MCF 10A (cell line): ENCODE measurements around the gene PLAA. TPM values are rescaled to one million over a fixed set of nuclear protein-coding genes. Genes with fewer than 3 reads are reported as not detected.

Experiments used
- BruUV-seq: library from RNA; stranded (reverse); fragments of 400-500 nt; replicated peaks from 2 replicates; lab custom pipeline; 2021; lab: Mats Ljungman, UMichigan
- CTCF ChIA-PET: fragments of 300-600 bp; sonication (Branson Sonifier 250); formaldehyde crosslinking; extraction: SDS; loops from one replicate; lab custom pipeline; 2021; ENCODE audit warnings: antibody characterized with exemption, inconsistent platforms; lab: Yijun Ruan, JAX
- POLR2A ChIA-PET: fragments of 300-600, 350-650 bp; sonication (Branson Sonifier 250); formaldehyde crosslinking; extraction: SDS; loops from one replicate; lab custom pipeline; 2020; ENCODE audit warnings: antibody characterized with exemption, inconsistent platforms; lab: Yijun Ruan, JAX
- DNase-seq: peaks from one replicate; pipeline ENCODE4 v3.0.0-alpha.2; 2018; ENCODE audit not compliant: unreplicated experiment
- H3K27ac Mint-ChIP-seq: one replicate; pipeline ENCODE4 v1.8.0; 2022; ENCODE audit warnings: mild to moderate bottlenecking, low read depth, mixed read lengths; ENCODE audit not compliant: unreplicated experiment
- H3K27me3 Mint-ChIP-seq: one replicate; pipeline ENCODE4 v1.8.0; 2022; ENCODE audit warnings: mixed read lengths; ENCODE audit not compliant: insufficient read depth, unreplicated experiment
- H3K36me3 Mint-ChIP-seq: one replicate; pipeline ENCODE4 v1.8.0; 2022; ENCODE audit warnings: mild to moderate bottlenecking, moderate library complexity, mixed read lengths; ENCODE audit not compliant: insufficient read depth, unreplicated experiment
- H3K4me1 Mint-ChIP-seq: one replicate; pipeline ENCODE4 v1.8.0; 2022; ENCODE audit warnings: mixed read lengths; ENCODE audit not compliant: insufficient read depth, unreplicated experiment
- H3K4me3 Mint-ChIP-seq: one replicate; pipeline ENCODE4 v1.8.0; 2022; ENCODE audit warnings: mild to moderate bottlenecking, moderate library complexity, mixed read lengths; ENCODE audit not compliant: unreplicated experiment
- H3K9me3 Mint-ChIP-seq: one replicate; pipeline ENCODE4 v1.8.0; 2022; ENCODE audit warnings: mixed read lengths; ENCODE audit not compliant: unreplicated experiment
- intact Hi-C: fragments of 100-400 bp; cut with micrococcal nuclease; formaldehyde crosslinking; loops from 2 replicates; pipeline ENCODE4 v1.14.1; 2022
- total RNA-seq: library from RNA; stranded (reverse); gene quantifications from 2 replicates; pipeline ENCODE4 v1.2.3, GENCODE V29; 2022
- TF ChIP-seq, protein P1 (sequence below): fragments of 200-600 bp; IDR thresholded peaks from one replicate; pipeline ENCODE4 v1.8.0; 2022; ENCODE audit warnings: antibody characterized with exemption, mild to moderate bottlenecking; ENCODE audit not compliant: unreplicated experiment

The PLAA gene
- total RNA-seq, 1 experiment from 2014 or later: 36.7 TPM

DNA sequence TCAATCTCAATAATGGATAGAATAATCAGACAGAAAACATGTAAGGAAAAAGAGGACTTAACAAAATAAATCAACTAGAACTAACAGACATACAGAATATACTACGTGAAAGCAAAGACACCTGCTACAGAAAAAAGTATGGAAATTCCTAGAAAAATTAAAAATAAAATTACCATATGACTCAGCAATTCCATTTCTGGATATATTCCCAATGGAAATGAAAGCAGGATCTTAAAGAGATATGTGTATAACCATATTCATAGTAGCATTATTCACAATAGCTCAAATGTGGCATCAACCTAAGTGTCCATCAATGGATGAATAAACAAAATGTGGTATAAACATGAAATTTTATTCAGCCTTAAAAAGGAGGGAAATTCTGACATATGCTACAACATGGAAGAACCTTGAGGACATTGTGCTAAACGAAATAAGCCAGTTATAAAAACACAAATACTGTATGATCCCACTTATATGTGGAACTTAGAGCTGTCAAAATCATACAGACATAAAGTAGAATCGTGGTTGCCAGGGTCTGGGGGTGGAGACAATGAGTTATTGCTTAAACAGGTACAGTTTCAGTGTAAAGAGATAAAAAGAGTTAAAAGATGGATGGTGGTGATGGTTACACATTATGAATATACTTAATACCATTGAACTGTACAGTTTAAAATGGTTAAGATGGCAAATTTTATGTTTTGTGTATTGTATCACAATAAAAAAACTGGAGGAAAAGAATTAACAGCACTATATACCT is 6.9 kb downstream of the PLAA start:
- intact Hi-C loops: no loop called here
- H3K27ac Mint-ChIP-seq: no peak overlapping the region
- H3K4me3 Mint-ChIP-seq: no peak overlapping the region
- H3K9me3 Mint-ChIP-seq: peaks cover 10% of the 10 kb centered on the region
- H3K4me1 Mint-ChIP-seq: peaks cover 30% of the 10 kb centered on the region
- no peak for DNase-seq
- H3K36me3 Mint-ChIP-seq: peaks cover 9% of the 10 kb centered on the region
- TF ChIP-seq, protein P1, sequence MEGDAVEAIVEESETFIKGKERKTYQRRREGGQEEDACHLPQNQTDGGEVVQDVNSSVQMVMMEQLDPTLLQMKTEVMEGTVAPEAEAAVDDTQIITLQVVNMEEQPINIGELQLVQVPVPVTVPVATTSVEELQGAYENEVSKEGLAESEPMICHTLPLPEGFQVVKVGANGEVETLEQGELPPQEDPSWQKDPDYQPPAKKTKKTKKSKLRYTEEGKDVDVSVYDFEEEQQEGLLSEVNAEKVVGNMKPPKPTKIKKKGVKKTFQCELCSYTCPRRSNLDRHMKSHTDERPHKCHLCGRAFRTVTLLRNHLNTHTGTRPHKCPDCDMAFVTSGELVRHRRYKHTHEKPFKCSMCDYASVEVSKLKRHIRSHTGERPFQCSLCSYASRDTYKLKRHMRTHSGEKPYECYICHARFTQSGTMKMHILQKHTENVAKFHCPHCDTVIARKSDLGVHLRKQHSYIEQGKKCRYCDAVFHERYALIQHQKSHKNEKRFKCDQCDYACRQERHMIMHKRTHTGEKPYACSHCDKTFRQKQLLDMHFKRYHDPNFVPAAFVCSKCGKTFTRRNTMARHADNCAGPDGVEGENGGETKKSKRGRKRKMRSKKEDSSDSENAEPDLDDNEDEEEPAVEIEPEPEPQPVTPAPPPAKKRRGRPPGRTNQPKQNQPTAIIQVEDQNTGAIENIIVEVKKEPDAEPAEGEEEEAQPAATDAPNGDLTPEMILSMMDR: no peak
- no peaks in the 10 kb centered on the region for H3K27me3 Mint-ChIP-seq
- ChIA-PET CTCF (interaction anchor here (0.7 to 1.0 kb wide), 3 partner anchors 15 to 185 kb away, joined by 3 to 4 read pairs (median 3); no protein-coding TSS in a partner anchor), POLR2A (interaction anchor here (0.8 to 2.3 kb wide), 3 partner anchors 12 to 48 kb away, joined by 4 to 7 read pairs (median 4); partner anchors contain the start of gene IFT74)
- no TSS peak for BruUV-seq

GRCh38 chr9:26937816-26938371 is 9.1 kb downstream of the PLAA start:
- CTCF ChIA-PET: no interaction called here
- Mint-ChIP-seq H3K27ac (no peak overlapping the region), H3K4me3 (no peak overlapping the region), H3K9me3 (peaks cover 10% of the 10 kb centered on the region), H3K36me3 (peaks cover 14% of the 10 kb centered on the region), H3K4me1 (peaks cover 26% of the 10 kb centered on the region), H3K27me3 (no peaks in the 10 kb centered on the region)
- no TSS peak for BruUV-seq
- POLR2A ChIA-PET: interaction anchor here (1.5 to 2.3 kb wide), 2 partner anchors 18 to 46 kb away, joined by 5 to 7 read pairs; partner anchors contain the start of gene IFT74
- TF ChIP-seq, protein P1: no peak
- intact Hi-C loops: no loop called here
- DNase-seq: no peak

DNA sequence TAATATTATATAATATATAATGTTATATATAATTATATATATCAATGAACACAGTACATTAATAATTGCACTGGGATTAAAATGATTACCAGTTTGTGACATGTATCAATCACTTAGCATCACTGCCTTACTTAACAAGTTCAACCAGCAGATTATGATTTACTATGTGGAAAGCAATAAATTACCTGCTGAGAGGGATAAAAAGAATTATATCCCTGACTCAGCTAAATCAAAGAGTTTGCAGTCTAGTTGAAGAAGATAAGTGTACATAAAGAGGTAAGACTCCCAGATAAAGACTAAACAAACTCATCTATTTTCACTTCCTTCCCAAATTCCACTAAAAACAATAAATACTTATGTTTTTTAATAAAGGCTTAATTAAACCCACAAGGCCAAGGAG is 11.2 kb downstream of the PLAA start:
- intact Hi-C loops: no loop called here
- TF ChIP-seq, protein P1: no peak
- no peaks in the 10 kb centered on the region for H3K27me3 Mint-ChIP-seq
- peaks cover 20% of the 10 kb centered on the region for H3K36me3 Mint-ChIP-seq
- no peak overlapping the region for H3K27ac Mint-ChIP-seq
- no peak for DNase-seq
- no TSS peak for BruUV-seq
- H3K4me3 Mint-ChIP-seq: no peak overlapping the region
- POLR2A ChIA-PET: interaction anchor here (0.7 kb wide), 1 partner anchor 20 kb away, joined by 6 read pairs; the partner anchor contains the start of gene IFT74
- CTCF ChIA-PET: interaction anchor here (0.7 kb wide), 1 partner anchor 79 kb away, joined by 4 read pairs; no protein-coding TSS in a partner anchor
- peaks cover 10% of the 10 kb centered on the region for H3K9me3 Mint-ChIP-seq
- peaks cover 18% of the 10 kb centered on the region for H3K4me1 Mint-ChIP-seq

DNA sequence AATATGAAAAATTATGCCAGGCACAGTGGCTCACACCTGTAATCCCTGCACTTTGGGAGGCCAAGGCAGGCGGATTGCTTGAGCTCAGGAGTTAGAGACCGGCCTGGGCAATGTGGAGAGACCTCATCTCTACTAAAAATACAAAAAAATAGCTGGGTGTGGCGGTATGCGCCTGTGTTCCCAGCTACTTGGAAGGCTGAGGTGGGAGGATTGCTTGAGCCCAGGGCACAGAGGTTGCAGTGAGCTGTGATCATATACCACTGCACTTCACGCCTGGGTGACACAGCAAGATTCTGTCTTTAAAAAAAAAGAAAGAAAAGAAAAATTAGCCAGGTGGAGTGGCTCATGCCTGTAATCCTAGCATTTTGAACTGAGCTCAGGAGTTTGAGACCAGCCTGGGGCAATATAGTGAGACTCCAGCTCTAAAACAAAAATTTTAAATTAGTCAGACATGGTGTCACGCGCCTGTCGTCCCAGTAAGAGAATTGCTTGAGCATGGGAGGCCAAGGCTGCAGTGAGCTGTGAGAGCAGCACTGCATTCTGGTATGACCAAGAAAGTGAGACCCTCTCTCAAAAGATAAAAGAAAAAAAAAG is 18.0 kb downstream of the PLAA start:
- Mint-ChIP-seq H3K36me3 (peaks cover 74% of the 10 kb centered on the region), H3K27ac (no peak overlapping the region), H3K4me3 (no peak overlapping the region), H3K4me1 (no peaks in the 10 kb centered on the region), H3K27me3 (no peaks in the 10 kb centered on the region), H3K9me3 (no peaks in the 10 kb centered on the region)
- no TSS peak for BruUV-seq
- DNase-seq: no peak
- ChIA-PET POLR2A (interaction anchor here (0.7 to 1.6 kb wide), 5 partner anchors 21 to 39 kb away, joined by 3 to 5 read pairs (median 3); partner anchors contain the start of genes CAAP1 and IFT74), CTCF (interaction anchor here (0.6 to 1.2 kb wide), 6 partner anchors 13 to 619 kb away, joined by 3 to 6 read pairs (median 3); no protein-coding TSS in a partner anchor)
- TF ChIP-seq, protein P1: no peak
- intact Hi-C loops: no loop called here
